ENCODE measurements around the gene C1GALT1. TPM values are rescaled to one million over a fixed set of nuclear protein-coding genes. Genes with fewer than 3 reads are reported as not detected.

C1GALT1 gene
- total RNA-seq, 2 donors from 2014 or later = 30.7 to 49.3 TPM

- ATAC-seq (no peak), DNase-seq (ENCODE audit: low spot score) (no peak)
- Mint-ChIP-seq H3K9me3 (no peaks in the 10 kb centered on the region), H3K27ac (no peak overlapping the region), H3K4me1 (ENCODE audit: low read depth in 2 of 2) (peaks cover 34 to 37% of the 10 kb centered on the region in 2 donors), H3K27me3 (no peaks in the 10 kb centered on the region), H3K4me3 (no peak overlapping the region), H3K36me3 (peaks cover 16% of the 10 kb centered on the region)
These were observed 36.9 kb downstream of the C1GALT1 start for GRCh38 chr7:7219216-7219615.

- Mint-ChIP-seq H3K27ac (peak overlapping the region; percentile 1 to 47), H3K27me3 (no peaks in the 10 kb centered on the region), H3K9me3 (no peaks in the 10 kb centered on the region), H3K4me1 (ENCODE audit: low read depth in 2 of 2) (peaks cover 41 to 44% of the 10 kb centered on the region in 2 donors), H3K4me3 (no peak overlapping the region), H3K36me3 (peaks cover 13% of the 10 kb centered on the region)
- ATAC-seq (no peak), DNase-seq (ENCODE audit: low spot score) (no peak)
These were observed 38.5 kb downstream of the C1GALT1 start for GRCh38 chr7:7220821-7221220.

GRCh38 chr7:7221599-7222038, 39.3 kb downstream of the C1GALT1 start:
- H3K27me3 Mint-ChIP-seq = no peaks in the 10 kb centered on the region
- H3K36me3 Mint-ChIP-seq = peaks cover 12% of the 10 kb centered on the region
- H3K4me1 Mint-ChIP-seq (ENCODE audit: low read depth in 2 of 2) = peaks cover 41 to 42% of the 10 kb centered on the region in 2 donors
- peak overlapping the region; percentile 1 for H3K4me3 Mint-ChIP-seq
- no peaks in the 10 kb centered on the region for H3K9me3 Mint-ChIP-seq
- DNase-seq (ENCODE audit: low spot score) = no peak
- peak overlapping the region; percentile 1 to 47 for H3K27ac Mint-ChIP-seq
- ATAC-seq = peak; percentile 72 to 76

GRCh38 chr7:7223250-7223649, 40.9 kb downstream of the C1GALT1 start:
- peaks cover 29 to 34% of the 10 kb centered on the region in 2 donors for H3K4me1 Mint-ChIP-seq (ENCODE audit: low read depth in 2 of 2)
- H3K36me3 Mint-ChIP-seq = peaks cover 7% of the 10 kb centered on the region
- ATAC-seq (peak in 1 of 2 donors; percentile 52), DNase-seq (ENCODE audit: low spot score) (no peak)
- no peak overlapping the region for H3K4me3 Mint-ChIP-seq
- H3K27me3 Mint-ChIP-seq = no peaks in the 10 kb centered on the region
- H3K9me3 Mint-ChIP-seq = no peaks in the 10 kb centered on the region
- H3K27ac Mint-ChIP-seq = peak overlapping the region in 1 of 2 donors; percentile 54

GRCh38 chr7:7226407-7226806, 44.1 kb downstream of the C1GALT1 start:
- Mint-ChIP-seq H3K4me1 (ENCODE audit: low read depth in 2 of 2) (peaks cover 25 to 38% of the 10 kb centered on the region in 2 donors), H3K27me3 (no peaks in the 10 kb centered on the region), H3K36me3 (peaks cover 13% of the 10 kb centered on the region), H3K27ac (no peak overlapping the region), H3K4me3 (no peak overlapping the region), H3K9me3 (peaks cover 6% of the 10 kb centered on the region)
- DNase-seq (ENCODE audit: low spot score) = no peak
- no peak for ATAC-seq

GRCh38 chr7:7228472-7228871, 46.1 kb downstream of the C1GALT1 start:
- H3K4me3 Mint-ChIP-seq = no peak overlapping the region
- peaks cover 26 to 37% of the 10 kb centered on the region in 2 donors for H3K4me1 Mint-ChIP-seq (ENCODE audit: low read depth in 2 of 2)
- no peak for DNase-seq (ENCODE audit: low spot score)
- no peak overlapping the region for H3K27ac Mint-ChIP-seq
- H3K36me3 Mint-ChIP-seq = peaks cover 18% of the 10 kb centered on the region
- no peak for ATAC-seq
- H3K9me3 Mint-ChIP-seq = peaks cover 9% of the 10 kb centered on the region
- no peaks in the 10 kb centered on the region for H3K27me3 Mint-ChIP-seq

GRCh38 chr7:7228967-7229366, 46.6 kb downstream of the C1GALT1 start:
- Mint-ChIP-seq H3K4me3 (no peak overlapping the region), H3K27me3 (no peaks in the 10 kb centered on the region), H3K4me1 (ENCODE audit: low read depth in 2 of 2) (peaks cover 21 to 32% of the 10 kb centered on the region in 2 donors), H3K27ac (peak overlapping the region in 1 of 2 donors; percentile 22), H3K36me3 (peaks cover 18% of the 10 kb centered on the region), H3K9me3 (peaks cover 9% of the 10 kb centered on the region)
- ATAC-seq (no peak), DNase-seq (ENCODE audit: low spot score) (no peak)

- H3K27ac Mint-ChIP-seq = peak overlapping the region in 1 of 2 donors; percentile 82
- H3K27me3 Mint-ChIP-seq = no peaks in the 10 kb centered on the region
- peaks cover 24% of the 10 kb centered on the region for H3K36me3 Mint-ChIP-seq
- peaks cover 9% of the 10 kb centered on the region for H3K9me3 Mint-ChIP-seq
- DNase-seq (ENCODE audit: low spot score) = no peak
- H3K4me3 Mint-ChIP-seq = no peak overlapping the region
- ATAC-seq = no peak
- H3K4me1 Mint-ChIP-seq (ENCODE audit: low read depth in 2 of 2) = peaks cover 19 to 28% of the 10 kb centered on the region in 2 donors
These were observed 48.7 kb downstream of the C1GALT1 start for GRCh38 chr7:7231000-7231399.

GRCh38 chr7:7231865-7232264, 49.5 kb downstream of the C1GALT1 start:
- DNase-seq (ENCODE audit: low spot score) = no peak
- ATAC-seq = no peak
- Mint-ChIP-seq H3K27me3 (no peaks in the 10 kb centered on the region), H3K27ac (peak overlapping the region; percentile 19 to 82), H3K9me3 (peaks cover 9% of the 10 kb centered on the region), H3K4me3 (no peak overlapping the region), H3K36me3 (peaks cover 26% of the 10 kb centered on the region), H3K4me1 (ENCODE audit: low read depth in 2 of 2) (peaks cover 23 to 30% of the 10 kb centered on the region in 2 donors)

- Mint-ChIP-seq H3K4me1 (ENCODE audit: low read depth in 2 of 2) (peaks cover 22 to 29% of the 10 kb centered on the region in 2 donors), H3K27ac (no peak overlapping the region), H3K36me3 (peaks cover 31% of the 10 kb centered on the region), H3K4me3 (no peak overlapping the region), H3K27me3 (no peaks in the 10 kb centered on the region), H3K9me3 (peaks cover 9% of the 10 kb centered on the region)
- DNase-seq (ENCODE audit: low spot score) = no peak
- no peak for ATAC-seq
These were observed 53.0 kb downstream of the C1GALT1 start for GRCh38 chr7:7235347-7235746.

GRCh38 chr7:7236041-7236440, 53.7 kb downstream of the C1GALT1 start:
- peak overlapping the region in 1 of 2 donors; percentile 90 for H3K27ac Mint-ChIP-seq
- ATAC-seq (no peak), DNase-seq (ENCODE audit: low spot score) (no peak)
- peaks cover 7% of the 10 kb centered on the region for H3K9me3 Mint-ChIP-seq
- H3K4me1 Mint-ChIP-seq (ENCODE audit: low read depth in 2 of 2) = peaks cover 22 to 29% of the 10 kb centered on the region in 2 donors
- H3K4me3 Mint-ChIP-seq = no peak overlapping the region
- H3K27me3 Mint-ChIP-seq = no peaks in the 10 kb centered on the region
- peaks cover 27% of the 10 kb centered on the region for H3K36me3 Mint-ChIP-seq

- ATAC-seq (peak; percentile 90 to 92), DNase-seq (ENCODE audit: low spot score) (no peak)
- peak overlapping the region; percentile 66 to 90 for H3K27ac Mint-ChIP-seq
- peaks cover 13 to 19% of the 10 kb centered on the region in 2 donors for H3K4me1 Mint-ChIP-seq (ENCODE audit: low read depth in 2 of 2)
- H3K4me3 Mint-ChIP-seq = peak overlapping the region; percentile 24
- H3K36me3 Mint-ChIP-seq = peaks cover 19% of the 10 kb centered on the region
- H3K9me3 Mint-ChIP-seq = no peaks in the 10 kb centered on the region
- no peaks in the 10 kb centered on the region for H3K27me3 Mint-ChIP-seq
These were observed 55.0 kb downstream of the C1GALT1 start for GRCh38 chr7:7237201-7237977.

GRCh38 chr7:7237978-7238267, 55.6 kb downstream of the C1GALT1 start:
- H3K4me3 Mint-ChIP-seq = no peak overlapping the region
- H3K27ac Mint-ChIP-seq = peak overlapping the region; percentile 66 to 90
- H3K36me3 Mint-ChIP-seq = peaks cover 24% of the 10 kb centered on the region
- peaks cover 13 to 19% of the 10 kb centered on the region in 2 donors for H3K4me1 Mint-ChIP-seq (ENCODE audit: low read depth in 2 of 2)
- ATAC-seq = no peak
- H3K9me3 Mint-ChIP-seq = no peaks in the 10 kb centered on the region
- H3K27me3 Mint-ChIP-seq = no peaks in the 10 kb centered on the region
- DNase-seq (ENCODE audit: low spot score) = no peak

GRCh38 chr7:7239346-7239745, 57.0 kb downstream of the C1GALT1 start:
- ATAC-seq (no peak), DNase-seq (ENCODE audit: low spot score) (no peak)
- peaks cover 29% of the 10 kb centered on the region for H3K36me3 Mint-ChIP-seq
- no peaks in the 10 kb centered on the region for H3K27me3 Mint-ChIP-seq
- H3K9me3 Mint-ChIP-seq = no peaks in the 10 kb centered on the region
- no peak overlapping the region for H3K27ac Mint-ChIP-seq
- peaks cover 13 to 21% of the 10 kb centered on the region in 2 donors for H3K4me1 Mint-ChIP-seq (ENCODE audit: low read depth in 2 of 2)
- no peak overlapping the region for H3K4me3 Mint-ChIP-seq

Measured in natural killer cell treated with Interleukin-12 subunit alpha and Interleukin-12 subunit beta and Interleukin-15 and Interleukin-18, amount 100 ng/mL, for 72 hours (primary cell).